GM18505 (cell line): ENCODE results near the gene TOMM22.

Experiments
- ATAC-seq: cut with Tn5 transposase; IDR thresholded peaks from one replicate; pipeline ENCODE4 v1.9.1; 2021; ENCODE audit not compliant: unreplicated experiment
- POLR2A ChIP-seq: IDR thresholded peaks from 4 replicates; pipeline ENCODE4 v1.6.1; 2011; ENCODE audit warnings: borderline replicate concordance; ENCODE audit not compliant: insufficient read depth, insufficient read length; ENCODE audit errors: extremely low read depth

Gene TOMM22

GRCh38 chr22:38700270-38700788, 18.6 kb downstream of the TOMM22 start:
- no peak for ATAC-seq
- TF ChIP-seq POLR2A, result no peak

- peak; percentile 38 for ATAC-seq
- TF ChIP-seq POLR2A, result peak; percentile 86
Measured at GRCh38 chr22:38700789-38701628, 19.3 kb downstream of the TOMM22 start, which contains the start of gene JOSD1. Gene JOSD1 (minus strand): TSS chr22:38700943. CDS start chr22:38699987, 956 bp downstream.

GRCh38 chr22:38704654-38705234, 23.0 kb downstream of the TOMM22 start:
- TF ChIP-seq POLR2A, result no peak
- ATAC-seq, result peak; percentile 0

- ATAC-seq, result peak; percentile 60
- peak; percentile 94 for TF ChIP-seq POLR2A
Measured at GRCh38 chr22:38705235-38706100, 23.7 kb downstream of the TOMM22 start, which contains the start of gene GTPBP1. Gene GTPBP1 (plus strand): TSS chr22:38705944. CDS start chr22:38705956, 12 bp downstream.

DNA sequence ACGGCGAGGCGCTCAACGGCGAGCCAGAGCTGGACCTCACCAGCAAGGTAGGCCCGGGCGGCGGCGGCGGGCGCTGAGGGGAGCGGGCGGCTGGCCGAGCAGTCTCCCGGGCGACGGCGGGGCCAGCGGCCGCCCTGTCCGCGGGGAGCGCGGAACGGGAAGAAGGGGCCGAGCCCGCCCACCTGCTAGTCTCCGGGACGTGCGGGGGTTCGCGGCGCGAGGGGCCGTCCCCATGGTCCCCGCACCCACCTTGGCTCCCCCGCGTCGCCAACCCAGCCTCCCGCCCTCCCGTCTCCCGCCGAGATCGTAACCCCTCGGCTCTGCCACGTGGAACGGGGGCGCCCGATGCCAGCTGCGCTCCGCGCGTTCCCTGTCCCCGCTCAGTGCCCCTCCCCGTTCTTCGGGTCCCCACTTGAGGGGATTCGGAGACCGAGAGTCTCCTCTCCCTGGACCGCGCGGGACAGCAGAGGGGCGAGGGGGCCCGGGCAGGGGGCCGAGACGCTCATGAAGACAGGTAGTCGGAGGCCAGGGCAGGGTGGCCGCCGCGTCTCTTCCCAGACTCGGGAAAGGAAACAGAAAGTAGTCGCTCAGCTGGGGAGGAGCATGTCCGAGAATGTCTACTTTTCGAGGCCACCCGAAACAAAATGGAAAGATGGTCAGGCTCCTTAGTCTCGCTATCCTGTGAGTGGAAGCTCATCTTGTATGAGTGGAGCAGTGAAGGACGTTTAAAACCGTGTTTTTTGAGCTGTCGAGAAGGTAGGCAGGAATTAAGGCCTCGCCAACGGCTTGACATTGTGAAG, 24.5 kb downstream of the TOMM22 start:
- ATAC-seq, result no peak
- TF ChIP-seq POLR2A, result no peak

DNA sequence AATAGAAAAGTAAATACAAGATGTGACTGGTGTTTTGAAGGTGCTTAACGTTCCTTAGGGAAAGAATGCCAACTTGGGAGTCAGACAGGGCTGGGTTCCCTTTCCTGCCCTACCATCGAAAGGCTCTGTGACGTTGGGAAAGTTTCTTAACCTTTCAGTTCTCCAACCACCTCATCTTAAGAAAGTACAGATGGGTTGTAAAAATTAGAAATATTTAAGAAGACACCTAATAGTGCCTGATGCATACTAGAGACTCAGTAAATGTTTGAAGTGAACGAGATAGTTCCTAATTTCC, 25.1 kb downstream of the TOMM22 start:
- TF ChIP-seq POLR2A, result no peak

GRCh38 chr22:38707346-38707745, 25.6 kb downstream of the TOMM22 start:
- TF ChIP-seq POLR2A, result no peak
- no peak for ATAC-seq

More for the DNA sequence above, 25.1 kb downstream of the TOMM22 start:
- no peak for ATAC-seq

DNA sequence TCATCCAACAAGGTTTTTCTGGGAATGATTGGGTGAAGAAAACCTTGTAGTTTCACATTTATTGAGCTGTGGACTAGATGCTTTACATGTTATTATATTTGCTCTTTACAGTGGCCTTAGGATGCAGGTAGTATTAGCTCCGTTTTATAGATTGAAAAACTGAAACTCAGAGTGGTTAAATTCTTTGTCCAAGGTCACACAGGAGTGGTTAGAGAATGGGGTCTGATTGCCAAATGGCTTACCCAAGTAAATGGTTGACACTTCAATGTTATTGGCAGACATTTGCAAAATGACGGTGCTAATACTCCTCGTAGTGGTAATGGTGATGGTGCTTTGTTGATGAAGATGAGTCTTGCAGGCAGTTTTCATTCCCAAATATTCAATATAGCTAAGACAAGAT, 26.2 kb downstream of the TOMM22 start:
- no peak for ATAC-seq
- no peak for TF ChIP-seq POLR2A

DNA sequence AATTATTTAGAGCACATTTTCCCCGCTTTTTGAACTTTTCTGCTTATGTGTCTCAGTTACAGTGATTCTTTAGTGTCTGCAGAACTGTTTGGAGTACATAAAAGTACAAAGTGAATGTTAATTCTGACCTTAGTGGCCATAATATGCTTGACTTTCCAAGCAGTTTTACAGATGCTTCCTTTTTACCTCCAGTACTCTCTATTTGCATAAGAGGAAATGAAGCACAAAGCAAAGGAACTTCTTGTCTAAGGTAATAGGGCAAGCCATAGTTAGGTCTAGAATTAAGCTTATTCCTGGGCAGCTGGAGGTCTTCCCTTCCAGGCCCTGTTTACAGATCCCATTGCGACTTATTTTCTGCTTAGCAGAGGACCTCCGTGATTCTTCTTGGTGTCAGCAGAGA, 27.5 kb downstream of the TOMM22 start:
- ATAC-seq, result no peak
- no peak for TF ChIP-seq POLR2A

DNA sequence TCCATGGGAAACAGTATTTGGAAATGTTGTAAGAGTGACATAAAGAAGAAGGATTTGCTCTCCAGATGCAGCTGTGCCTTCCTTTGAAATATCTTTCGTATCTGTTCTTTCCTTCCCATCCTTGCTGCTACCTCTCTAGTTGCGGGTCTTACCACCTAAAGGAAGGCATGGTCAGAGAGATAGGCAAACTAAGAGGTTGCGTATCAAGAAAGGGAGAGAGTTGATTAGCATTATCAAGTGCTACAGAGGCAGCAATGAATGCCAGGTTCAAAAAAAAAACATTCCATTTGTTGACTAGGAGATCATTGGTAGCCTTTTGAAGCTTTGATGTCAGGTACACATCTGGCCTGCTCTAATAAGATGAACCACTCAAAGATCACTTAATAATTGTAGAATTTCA, 28.6 kb downstream of the TOMM22 start:
- no peak for TF ChIP-seq POLR2A
- no peak for ATAC-seq

DNA sequence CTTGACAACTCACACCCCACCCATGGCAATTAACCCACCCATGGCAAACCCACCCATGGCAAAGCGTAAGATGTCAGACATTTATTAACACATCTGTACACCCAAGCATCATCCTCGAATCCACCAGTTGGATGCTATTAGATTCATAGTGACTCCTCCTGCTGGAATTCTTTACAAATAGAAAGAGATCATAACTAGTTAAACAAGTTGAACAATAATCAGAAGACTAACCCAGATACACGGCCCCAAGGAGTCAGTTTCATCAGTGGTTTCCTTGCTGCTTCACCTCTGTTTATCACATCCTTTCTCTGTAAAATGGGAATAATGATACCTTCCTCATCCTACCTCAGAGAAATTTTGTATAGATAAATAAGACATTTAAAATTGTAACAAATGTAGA, 29.1 kb downstream of the TOMM22 start:
- TF ChIP-seq POLR2A, result no peak
- ATAC-seq, result no peak

DNA sequence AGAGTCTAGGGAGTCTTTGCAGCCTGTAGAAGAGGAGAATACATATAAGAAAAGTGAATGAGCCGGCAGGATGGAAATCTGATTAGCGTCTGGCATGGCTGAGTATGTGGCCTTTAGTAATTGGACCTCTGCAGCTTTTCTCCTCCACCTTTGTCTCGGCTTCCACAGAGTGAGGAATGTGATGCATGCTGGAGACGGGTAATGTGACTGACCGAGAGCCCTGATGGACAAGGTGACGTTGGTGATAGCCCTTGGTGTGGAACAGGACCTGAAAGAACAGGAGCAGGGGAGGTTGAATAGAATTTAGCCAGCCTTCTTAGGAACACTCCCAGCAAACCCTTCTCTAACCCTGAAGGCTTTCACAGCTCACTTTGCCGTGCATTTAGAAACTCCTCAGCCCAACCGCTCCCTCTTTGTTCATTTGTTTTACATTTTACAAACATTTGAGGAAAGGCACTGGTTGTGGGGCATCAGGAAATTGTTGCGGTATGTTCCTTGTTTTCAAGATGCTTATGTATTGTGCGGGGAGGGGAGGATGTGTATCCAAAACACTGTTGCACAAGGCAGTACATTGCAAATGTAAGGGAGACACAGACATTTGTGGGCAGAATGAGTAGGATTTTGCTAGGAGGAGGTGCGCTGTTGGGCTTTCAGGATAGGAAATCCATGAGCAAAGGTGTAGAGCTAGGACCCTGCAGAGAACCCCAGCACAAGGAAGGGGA, 30.9 kb downstream of the TOMM22 start:
- ATAC-seq, result no peak
- TF ChIP-seq POLR2A, result no peak
